HepG2 (cell line): ENCODE data around the gene LGALS9. TPM values are rescaled to one million over a fixed set of nuclear protein-coding genes. Genes with fewer than 3 reads are reported as not detected.

Source experiments
- ATAC-seq: fragments of 200-7000 bp; cut with Tn5 transposase; 3 replicates; pipeline ENCODE4 v1.9.1; 2020; ENCODE audit warnings: mild to moderate bottlenecking, moderate library complexity
- BruUV-seq: library from RNA; stranded (reverse); fragments of 400-500 nt; replicated peaks from 2 replicates; lab custom pipeline; 2021; lab: Mats Ljungman, UMichigan
- CTCF ChIA-PET: fragments of 300-600 bp; formaldehyde crosslinking; extraction: SDS; loops from one replicate; lab custom pipeline; 2021; ENCODE audit warnings: low total read pairs, inconsistent platforms, low intra/inter-chr PET ratio; lab: Yijun Ruan, JAX
- POLR2A ChIA-PET: fragments of 350-600 bp; sonication (Branson Sonifier 250); formaldehyde crosslinking; loops from one replicate; lab custom pipeline; 2020; ENCODE audit warnings: antibody characterized with exemption, inconsistent platforms; lab: Yijun Ruan, JAX
- DNase-seq: peaks from one replicate; pipeline ENCODE4 v3.0.0-alpha.2; 2015; ENCODE audit warnings: low spot score
- FAIRE-seq: peaks from 3 replicates; lab custom pipeline; 2011; peaks lifted over from hg19 to GRCh38; lab: Jason Lieb, UNC
- H2AFZ ChIP-seq: one replicate; pipeline ENCODE4 v1.6.1; 2011; ENCODE audit warnings: low read length, inconsistent platforms
- H3K27ac ChIP-seq: fragments of 300-600 bp; 3 replicates; pipeline ENCODE4 v1.8.0; 2011; ENCODE audit warnings: mixed run types, mild to moderate bottlenecking, mixed read lengths, low read length, inconsistent platforms; ENCODE audit not compliant: insufficient read depth; ENCODE audit errors: extremely low read length
- H3K27me3 ChIP-seq, 2 experiments: fragments of 200-600 bp in 1 of 2; 2 replicates in 1 of 2; 3 replicates in 1 of 2; pipeline versions ENCODE4 v1.6.0 to v1.8.0; 2011; ENCODE audit warnings: low read length in 2 of 2, mild to moderate bottlenecking in 2 of 2, moderate library complexity in 2 of 2, inconsistent platforms in 1 of 2; ENCODE audit not compliant: insufficient read depth in 2 of 2, control insufficient read depth in 1 of 2
- H3K36me3 ChIP-seq, 2 experiments: fragments of 200-600 bp in 1 of 2; replicated peaks in 1 of 2; 2 replicates in 1 of 2; 3 replicates in 1 of 2; pipeline versions ENCODE4 v1.5.1 to v1.8.0; 2011; ENCODE audit warnings: low read length in 2 of 2, inconsistent platforms in 1 of 2; ENCODE audit not compliant: insufficient read depth in 2 of 2, control insufficient read depth in 1 of 2
- H3K4me1 ChIP-seq: 2 replicates; pipeline ENCODE4 v1.5.1; 2012; ENCODE audit warnings: low read length, inconsistent platforms; ENCODE audit not compliant: insufficient read depth
- H3K4me2 ChIP-seq: 2 replicates; pipeline ENCODE4 v1.6.0; 2011; ENCODE audit warnings: low read depth, low read length, inconsistent platforms
- H3K4me3 ChIP-seq, 3 experiments: fragments of 200-600 bp in 1 of 3; sonication (generic), shearing (Covaris generic) in 1 of 3; replicated peaks in 1 of 3; 2 replicates each; pipeline ENCODE4 v1.5.1; 2011 to 2016; ENCODE audit warnings: low read length in 3 of 3, inconsistent platforms in 2 of 3, low read depth in 2 of 3, mild to moderate bottlenecking in 2 of 3, control low read depth in 1 of 3, mixed read lengths in 1 of 3; ENCODE audit not compliant: insufficient read depth in 1 of 3
- H3K79me2 ChIP-seq: one replicate; pipeline ENCODE4 v1.6.1; 2011; ENCODE audit warnings: low read length, inconsistent platforms; ENCODE audit not compliant: insufficient read depth
- H3K9ac ChIP-seq: 2 replicates; pipeline ENCODE4 v1.6.0; 2011; ENCODE audit warnings: mild to moderate bottlenecking, low read depth, low read length, inconsistent platforms; ENCODE audit not compliant: insufficient read depth
- H3K9me3 ChIP-seq: 2 replicates; pipeline ENCODE4 v1.5.1; 2012; ENCODE audit warnings: mild to moderate bottlenecking, low read length
- H4K20me1 ChIP-seq: 2 replicates; pipeline ENCODE4 v1.6.0; 2011; ENCODE audit warnings: inconsistent platforms, mild to moderate bottlenecking, low read length, moderate library complexity; ENCODE audit not compliant: insufficient read depth
- AHDC1 ChIP-seq: sonication (generic); formaldehyde crosslinking; IDR thresholded peaks from 2 replicates; pipeline ENCODE4 v1.5.1; 2020; ENCODE audit warnings: mild to moderate bottlenecking, missing genetic modification reagents, borderline replicate concordance
- BCL6 ChIP-seq: IDR thresholded peaks from 2 replicates; pipeline ENCODE4 v1.6.1; 2016; ENCODE audit warnings: missing genetic modification reagents, missing compliant biosample characterization
- FOXA3 ChIP-seq: IDR thresholded peaks from 2 replicates; pipeline ENCODE4 v1.6.1; 2016; ENCODE audit warnings: missing genetic modification reagents, missing compliant biosample characterization
- FOXP1 ChIP-seq, 2 experiments: fragments of 450-650 bp in 1 of 2; IDR thresholded peaks; 2 replicates each; pipeline ENCODE4 v1.6.1; 2017 to 2018; ENCODE audit warnings: antibody characterized with exemption in 1 of 2
- IRX3 ChIP-seq: sonication (generic); formaldehyde crosslinking; IDR thresholded peaks from 2 replicates; pipeline ENCODE4 v1.8.1; 2023; ENCODE audit warnings: mild to moderate bottlenecking, low read depth, missing genetic modification reagents, borderline replicate concordance
- NCOA2 ChIP-seq: sonication (generic); formaldehyde crosslinking; IDR thresholded peaks from 2 replicates; pipeline ENCODE4 v1.8.0; 2022; ENCODE audit warnings: inconsistent platforms
- NR2F6 ChIP-seq, 2 experiments: IDR thresholded peaks; 2 replicates each; pipeline ENCODE4 v1.6.1; 2016; ENCODE audit warnings: antibody characterized with exemption in 1 of 2, mild to moderate bottlenecking in 1 of 2
- RARA ChIP-seq: IDR thresholded peaks from 2 replicates; pipeline ENCODE4 v1.6.1; 2016; ENCODE audit warnings: missing genetic modification reagents, missing compliant biosample characterization
- RXRA ChIP-seq: sonication (generic); formaldehyde crosslinking; IDR thresholded peaks from 2 replicates; pipeline ENCODE4 v1.5.1; 2020; ENCODE audit warnings: missing genetic modification reagents
- RXRB ChIP-seq: IDR thresholded peaks from 2 replicates; pipeline ENCODE4 v1.6.1; 2016; ENCODE audit warnings: borderline replicate concordance, missing genetic modification reagents, missing compliant biosample characterization
- SAP130 ChIP-seq: IDR thresholded peaks from 2 replicates; pipeline ENCODE4 v1.6.1; 2016; ENCODE audit warnings: low read depth
- SMC3 ChIP-seq: IDR thresholded peaks from 2 replicates; pipeline ENCODE4 v1.6.1; 2011; ENCODE audit warnings: low read length, improper control_type of control experiment
- SP1 ChIP-seq, 2 experiments: fragments of 450-650 bp in 1 of 2; sonication (generic) in 1 of 2; formaldehyde crosslinking in 1 of 2; IDR thresholded peaks; 2 replicates each; pipeline versions ENCODE4 v1.4.0 to v1.6.1; 2016 to 2020; ENCODE audit warnings: missing genetic modification reagents in 1 of 2
- SRSF9 ChIP-seq: fragments of 200-400 bp; formaldehyde crosslinking; IDR thresholded peaks from 2 replicates; pipeline ENCODE4 v1.6.1; 2018; ENCODE audit warnings: borderline replicate concordance, mild to moderate bottlenecking, low read depth, low read length; ENCODE audit not compliant: insufficient read depth, poor library complexity, severe bottlenecking
- STAG1 ChIP-seq: sonication (generic); formaldehyde crosslinking; IDR thresholded peaks from 2 replicates; pipeline ENCODE4 v1.4.0; 2020; ENCODE audit warnings: missing genetic modification reagents
- ZNF563 ChIP-seq: sonication (generic); formaldehyde crosslinking; IDR thresholded peaks from 2 replicates; pipeline ENCODE4 v1.8.0; 2022; ENCODE audit warnings: mild to moderate bottlenecking, moderate library complexity, missing genetic modification reagents
- ZNF670 ChIP-seq: sonication (generic); formaldehyde crosslinking; IDR thresholded peaks from 2 replicates; pipeline ENCODE4 v1.8.0; 2022; ENCODE audit warnings: mild to moderate bottlenecking, missing genetic modification reagents, borderline replicate concordance
- WGBS: methylation state at CpG from one replicate; pipeline ENCODE4 v1.1.6; 2017; ENCODE audit warnings: low lambda C conversion rate; 5-methylcytosine and 5-hydroxymethylcytosine counted together
- in situ Hi-C: cut with HindIII; loops from 2 replicates; pipeline ENCODE4 v1.10.0; 2017; ENCODE audit warnings: low pct_unique_long_range_greater_than_20kb; ENCODE audit not compliant: extremely low pct_ligation_motif_present
- intact Hi-C: fragments of 100-400 bp; cut with micrococcal nuclease; formaldehyde crosslinking; loops from one replicate; pipeline ENCODE4 v1.10.0; 2022; ENCODE audit not compliant: unreplicated experiment
- polyA plus RNA-seq, 8 experiments: library from polyadenylated mRNA; depleted of rRNA in 3 of 8; stranded (reverse) in 7 of 8; unstranded in 1 of 8; fragments of >200 nt; fragmentation: Illumina TruSeq in 4 of 8; extraction: Trizol in 4 of 8; gene quantifications; 2 replicates each; pipeline versions ENCODE4 v1.2.1 to v1.2.3, GENCODE V29; 2011 to 2016; ENCODE audit warnings: low read depth in 4 of 8, missing spikeins in 1 of 8, mixed read lengths in 1 of 8; ENCODE audit not compliant: insufficient read depth in 1 of 8
- total RNA-seq, 5 experiments: library from RNA; depleted of rRNA; stranded (reverse); fragments of >200 nt; fragmentation: Illumina TruSeq; extraction: Trizol; gene quantifications; 2 replicates each; pipeline ENCODE4 v1.2.3, GENCODE V29; 2016; ENCODE audit warnings: low read depth in 1 of 5

LGALS9 gene
- total and polyA plus RNA-seq, 2 of the 13 experiments (the other 11 are each of a cell fraction or from before 2014, with no cell fraction given), result 0.40 to 1.4 TPM

GRCh38 chr17:27609611-27610303 lies 21.2 kb upstream of the LGALS9 start:
- no peak overlapping the region for H3K27ac ChIP-seq
- no peaks in the 10 kb centered on the region for H3K27me3 ChIP-seq
- no peak overlapping the region for H3K9ac ChIP-seq
- H4K20me1 ChIP-seq, result no peaks in the 10 kb centered on the region
- ATAC-seq, result peak; percentile 91
- peak; percentile 45 for DNase-seq
- no peaks in the 10 kb centered on the region for H3K4me1 ChIP-seq
- H2AFZ ChIP-seq, result no peak overlapping the region
- in situ Hi-C loops (loop anchor here (5.0 kb wide), 1 partner anchor 43 kb away; no protein-coding TSS in a partner anchor), intact Hi-C loops (loop anchor here (2.0 to 10.0 kb wide), 4 partner anchors 41 to 375 kb away; no protein-coding TSS in a partner anchor)
- no TSS peak for BruUV-seq
- H3K4me3 ChIP-seq, result no peak overlapping the region
- no peaks in the 10 kb centered on the region for H3K9me3 ChIP-seq
- H3K79me2 ChIP-seq, result no peaks in the 10 kb centered on the region
- ChIA-PET POLR2A (no interaction called here), CTCF (interaction anchor here (1.4 to 2.4 kb wide), 2 partner anchors 41 to 45 kb away, joined by 5 to 7 read pairs; no protein-coding TSS in a partner anchor)
- WGBS, result 81% methylated on average over 5 of the region's 11 CpGs
- H3K4me2 ChIP-seq, result no peak overlapping the region
- H3K36me3 ChIP-seq, result peaks cover 25 to 50% of the 10 kb centered on the region in 2 experiments; a peak in 4 of 5 replicates
- peak; percentile 70 for FAIRE-seq
- no peak for TF ChIP-seq NCOA2 (CRISPR knock-in tag)
- 0 out of 2 replicates have a peak, but pooled peaks have one; percentile 34 for TF ChIP-seq ZNF563 (CRISPR knock-in tag)
- peak; percentile 40; the same call in 1 of the 2 replicates for TF ChIP-seq RXRB (CRISPR knock-in tag)
- TF ChIP-seq RXRA (CRISPR knock-in tag), result 0 out of 2 replicates have a peak, but pooled peaks have one; percentile 29
- no peak for TF ChIP-seq NR2F6 (IDR thresholded peaks at IDR 0.05)
- 0 out of 2 replicates have a peak, but pooled peaks have one; percentile 24 for TF ChIP-seq NR2F6 (CRISPR knock-in tag; IDR thresholded peaks at IDR 0.05)
- TF ChIP-seq IRX3 (CRISPR knock-in tag), result no peak
- peak; percentile 43; the same call in 1 of the 2 replicates for TF ChIP-seq FOXA3 (CRISPR knock-in tag)
- TF ChIP-seq SP1 (IDR thresholded peaks at IDR 0.05), result no peak
- no peak for TF ChIP-seq SP1 (CRISPR knock-in tag; IDR thresholded peaks at IDR 0.05)
- no peak for TF ChIP-seq ZNF670 (CRISPR knock-in tag)
- TF ChIP-seq RARA (CRISPR knock-in tag), result peak; percentile 91
- no peak for TF ChIP-seq FOXP1 (IDR thresholded peaks at IDR 0.05)
- TF ChIP-seq FOXP1 (CRISPR knock-in tag; IDR thresholded peaks at IDR 0.05), result 0 out of 2 replicates have a peak, but pooled peaks have one; percentile 5
- peak; percentile 67 for TF ChIP-seq STAG1 (CRISPR knock-in tag)
- peak; percentile 99 for TF ChIP-seq BCL6 (CRISPR knock-in tag)
- peak; percentile 86 for TF ChIP-seq SMC3
- TF ChIP-seq SAP130 (CRISPR knock-in tag), result 0 out of 2 replicates have a peak, but pooled peaks have one; percentile 29
- 0 out of 2 replicates have a peak, but pooled peaks have one; percentile 29 for TF ChIP-seq AHDC1 (CRISPR knock-in tag)
- TF ChIP-seq SRSF9, result no peak
